HepG2 (cell line): ENCODE data around the gene DLAT. TPM values are rescaled to one million over a fixed set of nuclear protein-coding genes. Genes with fewer than 3 reads are reported as not detected.
A peak's percentile ranks its signal among the peaks of the same experiment; 100 is the strongest.
"Not testable (repeated sequence)": the region's sequence is repeated elsewhere in the genome, so short reads cannot be mapped to it uniquely, and the experiment has no call there.

Source experiments
- ATF7-NPFF ChIP-seq: sonication (generic); formaldehyde crosslinking; IDR thresholded peaks from 2 replicates; pipeline ENCODE4 v1.8.1; 2023; ENCODE audit warnings: mild to moderate bottlenecking, low read depth, missing genetic modification reagents, moderate library complexity
- FOXK1 ChIP-seq: sonication (generic); formaldehyde crosslinking; IDR thresholded peaks from 2 replicates; pipeline ENCODE4 v1.4.0; 2020; ENCODE audit warnings: low read depth, missing genetic modification reagents, borderline replicate concordance
- FOXP1 ChIP-seq, 2 experiments: fragments of 450-650 bp in 1 of 2; IDR thresholded peaks; 2 replicates each; pipeline ENCODE4 v1.6.1; 2017 to 2018; ENCODE audit warnings: antibody characterized with exemption in 1 of 2
- GATAD2A ChIP-seq: IDR thresholded peaks from 2 replicates; pipeline ENCODE4 v1.6.1; 2016
- MEIS2 ChIP-seq: sonication (generic); formaldehyde crosslinking; IDR thresholded peaks from 2 replicates; pipeline ENCODE4 v1.9.0; 2021; ENCODE audit warnings: mild to moderate bottlenecking, missing genetic modification reagents
- MYC ChIP-seq: sonication (generic); formaldehyde crosslinking; IDR thresholded peaks from 2 replicates; pipeline ENCODE4 v1.9.0; 2021; ENCODE audit warnings: missing genetic modification reagents, borderline replicate concordance
- NONO ChIP-seq, 2 experiments: fragments of 450-650 bp in 1 of 2; sonication (generic) in 1 of 2; formaldehyde crosslinking in 1 of 2; IDR thresholded peaks in 1 of 2; conservative IDR thresholded peaks in 1 of 2; 2 replicates each; pipeline versions ENCODE4 v1.6.1 to v1.8.0; 2017 to 2022; ENCODE audit warnings: mild to moderate bottlenecking in 1 of 2, missing genetic modification reagents in 1 of 2, moderate library complexity in 1 of 2
- RXRA ChIP-seq: sonication (generic); formaldehyde crosslinking; IDR thresholded peaks from 2 replicates; pipeline ENCODE4 v1.5.1; 2020; ENCODE audit warnings: missing genetic modification reagents
- SAP130 ChIP-seq: IDR thresholded peaks from 2 replicates; pipeline ENCODE4 v1.6.1; 2016; ENCODE audit warnings: low read depth
- SOX5 ChIP-seq: IDR thresholded peaks from 2 replicates; pipeline ENCODE4 v1.6.1; 2016; ENCODE audit warnings: borderline replicate concordance
- SOX6 ChIP-seq, 2 experiments: fragments of 450-650 bp in 1 of 2; sonication (generic) in 1 of 2; formaldehyde crosslinking in 1 of 2; IDR thresholded peaks; 2 replicates each; pipeline versions ENCODE4 v1.4.0 to v1.6.1; 2017 to 2020; ENCODE audit warnings: antibody characterized with exemption in 1 of 2, mild to moderate bottlenecking in 1 of 2, missing genetic modification reagents in 1 of 2
- ZBTB38 ChIP-seq: sonication (generic); formaldehyde crosslinking; IDR thresholded peaks from 2 replicates; pipeline ENCODE4 v1.5.1; 2020; ENCODE audit warnings: mild to moderate bottlenecking, missing genetic modification reagents
- ZMYM3 ChIP-seq: sonication (generic); formaldehyde crosslinking; IDR thresholded peaks from 2 replicates; pipeline ENCODE4 v1.5.1; 2020; ENCODE audit warnings: mild to moderate bottlenecking, missing genetic modification reagents
- ZNF292 ChIP-seq: sonication (generic); formaldehyde crosslinking; IDR thresholded peaks from 2 replicates; pipeline ENCODE4 v1.8.1; 2022; ENCODE audit warnings: mild to moderate bottlenecking, low read depth, missing genetic modification reagents, borderline replicate concordance
- ZNF501 ChIP-seq: sonication (generic); formaldehyde crosslinking; IDR thresholded peaks from 2 replicates; pipeline ENCODE4 v1.5.1; 2020; ENCODE audit warnings: mild to moderate bottlenecking, moderate library complexity, missing genetic modification reagents
- ZNF788 ChIP-seq: sonication (generic); formaldehyde crosslinking; IDR thresholded peaks from 2 replicates; pipeline ENCODE4 v1.5.0; 2020; ENCODE audit warnings: mild to moderate bottlenecking, missing genetic modification reagents, borderline replicate concordance
- polyA plus RNA-seq, 8 experiments: library from polyadenylated mRNA; depleted of rRNA in 3 of 8; stranded (reverse) in 7 of 8; unstranded in 1 of 8; fragments of >200 nt; fragmentation: Illumina TruSeq in 4 of 8; extraction: Trizol in 4 of 8; gene quantifications; 2 replicates each; pipeline versions ENCODE4 v1.2.1 to v1.2.3, GENCODE V29; 2011 to 2016; ENCODE audit warnings: low read depth in 4 of 8, missing spikeins in 1 of 8, mixed read lengths in 1 of 8; ENCODE audit not compliant: insufficient read depth in 1 of 8
- total RNA-seq, 5 experiments: library from RNA; depleted of rRNA; stranded (reverse); fragments of >200 nt; fragmentation: Illumina TruSeq; extraction: Trizol; gene quantifications; 2 replicates each; pipeline ENCODE4 v1.2.3, GENCODE V29; 2016; ENCODE audit warnings: low read depth in 1 of 5
- TF ChIP-seq, protein P1 (sequence below): sonication (generic); formaldehyde crosslinking; IDR thresholded peaks from 2 replicates; pipeline ENCODE4 v1.9.0; 2022; ENCODE audit warnings: missing genetic modification reagents, mild to moderate bottlenecking, borderline replicate concordance
- TF ChIP-seq, protein P2 (sequence below): sonication (generic); formaldehyde crosslinking; IDR thresholded peaks from 2 replicates; pipeline ENCODE4 v1.4.0; 2020; ENCODE audit warnings: missing genetic modification reagents
- TF ChIP-seq, protein P3 (sequence below): IDR thresholded peaks from 2 replicates; pipeline ENCODE4 v1.6.1; 2016; ENCODE audit warnings: mild to moderate bottlenecking
- TF ChIP-seq, protein P4 (sequence below), 2 experiments: sonication (generic) in 1 of 2; formaldehyde crosslinking in 1 of 2; IDR thresholded peaks; 2 replicates each; pipeline versions ENCODE4 v1.4.0 to v1.6.1; 2018 to 2020; ENCODE audit warnings: missing genetic modification reagents in 2 of 2, borderline replicate concordance in 1 of 2, low read depth in 1 of 2, mild to moderate bottlenecking in 1 of 2, missing biosample characterization in 1 of 2

Gene DLAT
- total and polyA plus RNA-seq, 2 of the 13 experiments (the other 11 are each of a cell fraction or from before 2014, with no cell fraction given): 26.4 to 62.2 TPM

DNA sequence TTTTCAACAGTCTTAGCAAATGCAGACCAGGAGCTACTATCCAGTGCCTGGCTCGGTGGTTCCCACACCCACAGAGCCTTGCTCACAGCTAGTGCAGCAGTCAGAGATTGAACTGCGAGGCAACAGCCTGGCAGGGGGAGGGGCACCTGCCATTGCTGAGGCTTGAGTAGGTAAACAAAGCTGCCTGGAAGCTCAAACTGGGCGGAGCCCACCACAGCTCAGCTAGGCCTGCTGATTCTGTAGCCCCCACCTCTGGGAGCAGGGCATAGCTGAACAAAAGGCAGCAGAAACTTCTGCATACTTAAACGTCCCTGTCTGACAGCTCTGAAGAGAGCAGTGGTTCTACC lies 19.1 kb upstream of the DLAT start (continued):
- TF ChIP-seq FOXK1 (CRISPR knock-in tag) (peak; percentile 58), SAP130 (CRISPR knock-in tag) (peak; percentile 50), ZNF292 (CRISPR knock-in tag) (peak; percentile 85; the same call in 1 of the 2 replicates), SOX5 (CRISPR knock-in tag) (peak; percentile 41; the same call in 1 of the 2 replicates), ZNF501 (0 out of 2 replicates have a peak, but pooled peaks have one; percentile 28), ZBTB38 (CRISPR knock-in tag) (peak; percentile 34; the same call in 1 of the 2 replicates), ZMYM3 (peak; percentile 69; the same call in 1 of the 2 replicates), SOX6 (CRISPR knock-in tag; IDR thresholded peaks at IDR 0.05) (peak; percentile 51; the same call in 1 of the 2 replicates), GATAD2A (peak; percentile 68), ATF7-NPFF (0 out of 2 replicates have a peak, but pooled peaks have one; percentile 55), ZNF788 (CRISPR knock-in tag) (peak; percentile 80; the same call in 1 of the 2 replicates), MEIS2 (CRISPR knock-in tag) (peak; percentile 86; the same call in 1 of the 2 replicates), FOXP1 (CRISPR knock-in tag; IDR thresholded peaks at IDR 0.05) (peak; percentile 60), MYC (CRISPR knock-in tag) (peak; percentile 28; the same call in 1 of the 2 replicates), RXRA (0 out of 2 replicates have a peak, but pooled peaks have one; percentile 26), NONO (CRISPR knock-in tag; conservative IDR thresholded peaks at IDR 0.05) (peak; percentile 58; the same call in 1 of the 2 replicates)
- TF ChIP-seq, protein P1, sequence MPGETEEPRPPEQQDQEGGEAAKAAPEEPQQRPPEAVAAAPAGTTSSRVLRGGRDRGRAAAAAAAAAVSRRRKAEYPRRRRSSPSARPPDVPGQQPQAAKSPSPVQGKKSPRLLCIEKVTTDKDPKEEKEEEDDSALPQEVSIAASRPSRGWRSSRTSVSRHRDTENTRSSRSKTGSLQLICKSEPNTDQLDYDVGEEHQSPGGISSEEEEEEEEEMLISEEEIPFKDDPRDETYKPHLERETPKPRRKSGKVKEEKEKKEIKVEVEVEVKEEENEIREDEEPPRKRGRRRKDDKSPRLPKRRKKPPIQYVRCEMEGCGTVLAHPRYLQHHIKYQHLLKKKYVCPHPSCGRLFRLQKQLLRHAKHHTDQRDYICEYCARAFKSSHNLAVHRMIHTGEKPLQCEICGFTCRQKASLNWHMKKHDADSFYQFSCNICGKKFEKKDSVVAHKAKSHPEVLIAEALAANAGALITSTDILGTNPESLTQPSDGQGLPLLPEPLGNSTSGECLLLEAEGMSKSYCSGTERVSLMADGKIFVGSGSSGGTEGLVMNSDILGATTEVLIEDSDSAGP: peak; percentile 47; the same call in 1 of the 2 replicates
- TF ChIP-seq, protein P2, sequence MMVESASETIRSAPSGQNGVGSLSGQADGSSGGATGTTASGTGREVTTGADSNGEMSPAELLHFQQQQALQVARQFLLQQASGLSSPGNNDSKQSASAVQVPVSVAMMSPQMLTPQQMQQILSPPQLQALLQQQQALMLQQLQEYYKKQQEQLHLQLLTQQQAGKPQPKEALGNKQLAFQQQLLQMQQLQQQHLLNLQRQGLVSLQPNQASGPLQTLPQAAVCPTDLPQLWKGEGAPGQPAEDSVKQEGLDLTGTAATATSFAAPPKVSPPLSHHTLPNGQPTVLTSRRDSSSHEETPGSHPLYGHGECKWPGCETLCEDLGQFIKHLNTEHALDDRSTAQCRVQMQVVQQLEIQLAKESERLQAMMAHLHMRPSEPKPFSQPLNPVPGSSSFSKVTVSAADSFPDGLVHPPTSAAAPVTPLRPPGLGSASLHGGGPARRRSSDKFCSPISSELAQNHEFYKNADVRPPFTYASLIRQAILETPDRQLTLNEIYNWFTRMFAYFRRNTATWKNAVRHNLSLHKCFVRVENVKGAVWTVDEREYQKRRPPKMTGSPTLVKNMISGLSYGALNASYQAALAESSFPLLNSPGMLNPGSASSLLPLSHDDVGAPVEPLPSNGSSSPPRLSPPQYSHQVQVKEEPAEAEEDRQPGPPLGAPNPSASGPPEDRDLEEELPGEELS: peak; percentile 69; the same call in 1 of the 2 replicates
- TF ChIP-seq, protein P3, sequence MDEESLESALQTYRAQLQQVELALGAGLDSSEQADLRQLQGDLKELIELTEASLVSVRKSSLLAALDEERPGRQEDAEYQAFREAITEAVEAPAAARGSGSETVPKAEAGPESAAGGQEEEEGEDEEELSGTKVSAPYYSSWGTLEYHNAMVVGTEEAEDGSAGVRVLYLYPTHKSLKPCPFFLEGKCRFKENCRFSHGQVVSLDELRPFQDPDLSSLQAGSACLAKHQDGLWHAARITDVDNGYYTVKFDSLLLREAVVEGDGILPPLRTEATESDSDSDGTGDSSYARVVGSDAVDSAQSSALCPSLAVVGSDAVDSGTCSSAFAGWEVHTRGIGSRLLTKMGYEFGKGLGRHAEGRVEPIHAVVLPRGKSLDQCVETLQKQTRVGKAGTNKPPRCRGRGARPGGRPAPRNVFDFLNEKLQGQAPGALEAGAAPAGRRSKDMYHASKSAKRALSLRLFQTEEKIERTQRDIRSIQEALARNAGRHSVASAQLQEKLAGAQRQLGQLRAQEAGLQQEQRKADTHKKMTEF: peak; percentile 66
- not testable (repeated sequence) for TF ChIP-seq SOX6, FOXP1, NONO (IDR thresholded peaks at IDR 0.05)
- TF ChIP-seq, protein P4, sequence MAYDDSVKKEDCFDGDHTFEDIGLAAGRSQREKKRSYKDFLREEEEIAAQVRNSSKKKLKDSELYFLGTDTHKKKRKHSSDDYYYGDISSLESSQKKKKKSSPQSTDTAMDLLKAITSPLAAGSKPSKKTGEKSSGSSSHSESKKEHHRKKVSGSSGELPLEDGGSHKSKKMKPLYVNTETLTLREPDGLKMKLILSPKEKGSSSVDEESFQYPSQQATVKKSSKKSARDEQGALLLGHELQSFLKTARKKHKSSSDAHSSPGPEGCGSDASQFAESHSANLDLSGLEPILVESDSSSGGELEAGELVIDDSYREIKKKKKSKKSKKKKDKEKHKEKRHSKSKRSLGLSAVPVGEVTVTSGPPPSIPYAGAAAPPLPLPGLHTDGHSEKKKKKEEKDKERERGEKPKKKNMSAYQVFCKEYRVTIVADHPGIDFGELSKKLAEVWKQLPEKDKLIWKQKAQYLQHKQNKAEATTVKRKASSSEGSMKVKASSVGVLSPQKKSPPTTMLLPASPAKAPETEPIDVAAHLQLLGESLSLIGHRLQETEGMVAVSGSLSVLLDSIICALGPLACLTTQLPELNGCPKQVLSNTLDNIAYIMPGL (CRISPR knock-in tag; IDR thresholded peaks at IDR 0.05; ENCODE audit: borderline replicate concordance in 1 of 2, low read depth in 1 of 2): peak in 1 of 2 experiments; percentile 24; a peak in 1 of 4 replicates
